Measurements from ENCODE around the gene IL5RA.

The IL5RA gene, protein sequence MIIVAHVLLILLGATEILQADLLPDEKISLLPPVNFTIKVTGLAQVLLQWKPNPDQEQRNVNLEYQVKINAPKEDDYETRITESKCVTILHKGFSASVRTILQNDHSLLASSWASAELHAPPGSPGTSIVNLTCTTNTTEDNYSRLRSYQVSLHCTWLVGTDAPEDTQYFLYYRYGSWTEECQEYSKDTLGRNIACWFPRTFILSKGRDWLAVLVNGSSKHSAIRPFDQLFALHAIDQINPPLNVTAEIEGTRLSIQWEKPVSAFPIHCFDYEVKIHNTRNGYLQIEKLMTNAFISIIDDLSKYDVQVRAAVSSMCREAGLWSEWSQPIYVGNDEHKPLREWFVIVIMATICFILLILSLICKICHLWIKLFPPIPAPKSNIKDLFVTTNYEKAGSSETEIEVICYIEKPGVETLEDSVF

DNA sequence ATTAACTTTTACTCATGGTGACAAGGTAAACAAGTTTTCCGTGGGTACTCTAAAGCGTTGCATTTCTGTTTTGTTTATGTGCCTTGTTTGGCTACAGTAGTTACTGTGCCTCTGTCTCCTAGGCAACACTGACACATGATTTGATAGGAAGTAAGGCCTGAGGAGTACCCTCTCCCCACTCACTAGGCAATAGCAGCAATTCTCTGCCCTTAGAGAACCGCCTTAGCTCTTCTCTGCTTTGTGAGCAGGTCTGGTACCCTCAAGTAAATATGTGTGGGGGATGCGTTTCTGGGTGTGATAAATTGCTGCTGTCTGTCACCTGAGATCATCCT lies at the start of gene IL5RA:
IL5RA (minus strand) TSS at position 76 of the 332 bp plus-strand sequence. CDS start 5,390 bp downstream, outside the sequence.
- no peak for DNase-seq

GRCh38 chr3:3157484-3157883 lies 47.3 kb upstream of the IL5RA start:
- no peak for DNase-seq

DNA sequence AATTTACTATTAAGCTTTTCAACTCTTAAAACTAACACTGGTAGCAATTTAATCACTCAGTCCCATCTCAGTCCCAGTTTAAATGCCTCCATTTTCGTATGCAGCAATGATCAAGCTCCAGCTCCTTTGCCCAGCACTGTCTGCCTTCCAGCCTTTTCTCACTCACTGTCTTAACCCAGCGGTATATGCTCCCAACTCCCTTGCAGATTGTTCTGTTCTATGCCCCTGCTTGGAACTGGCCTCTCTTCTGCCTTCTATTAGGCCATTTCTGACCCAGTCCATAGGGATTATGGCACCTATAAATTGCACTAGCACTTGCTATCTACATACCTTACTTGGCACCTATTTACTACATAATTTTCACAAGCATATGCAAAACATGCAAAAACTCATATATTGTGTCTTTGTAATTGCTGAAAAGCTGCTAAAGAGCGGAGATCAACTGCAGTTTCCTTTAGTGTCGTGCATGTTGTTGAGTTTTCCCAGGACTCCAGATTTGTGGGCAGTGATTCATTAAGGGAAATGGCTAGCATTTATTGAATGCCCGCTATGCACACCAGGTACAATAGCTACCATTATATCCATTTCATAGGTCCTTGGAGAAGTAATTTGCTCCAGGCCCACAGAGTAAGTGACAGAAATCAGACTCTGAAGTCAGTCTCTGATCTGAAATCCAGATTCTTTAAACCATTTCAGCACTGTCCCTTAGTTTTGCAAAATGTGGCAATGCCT lies 44.9 kb upstream of the IL5RA start:
- DNase-seq = no peak

- no peak for DNase-seq
These were observed 41.3 kb upstream of the IL5RA start for GRCh38 chr3:3151513-3151912.

DNA sequence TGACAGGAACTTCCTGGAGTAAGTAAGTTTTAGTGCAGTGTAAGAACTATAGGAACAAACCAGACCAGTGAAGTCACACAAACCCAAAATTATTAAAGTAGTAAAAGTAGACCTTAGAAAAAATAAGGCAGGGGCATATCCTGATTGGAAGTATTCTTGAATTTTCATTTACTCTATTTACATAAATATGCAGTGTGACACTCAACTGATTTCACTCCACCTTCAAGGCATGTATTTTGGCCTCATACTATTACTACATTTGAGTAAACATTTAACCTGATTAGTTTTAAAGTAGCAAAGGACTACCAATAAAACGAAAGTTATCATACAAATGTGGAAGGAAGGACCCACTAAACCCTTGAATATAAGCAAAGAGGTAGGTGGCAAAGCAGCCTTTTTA lies 39.4 kb upstream of the IL5RA start:
- no peak for DNase-seq

DNA sequence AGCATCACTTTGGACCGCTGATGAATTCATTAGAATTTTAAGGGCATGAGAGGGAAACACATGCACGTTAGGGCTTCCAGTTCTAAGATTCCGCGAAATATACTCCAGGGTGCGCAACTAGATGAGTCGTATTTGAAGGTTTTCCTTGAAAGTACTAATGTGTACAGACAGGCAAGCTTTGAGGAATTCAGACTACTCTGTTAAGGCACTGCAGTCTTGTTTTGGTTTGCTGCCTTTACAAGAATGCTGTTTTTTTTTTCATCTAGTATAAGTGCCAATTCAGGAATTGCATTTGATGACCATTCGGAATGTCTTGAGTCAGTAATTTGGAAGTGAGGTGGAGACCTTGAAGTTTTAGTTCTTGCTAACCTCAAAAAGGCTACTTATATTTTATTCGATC lies 35.7 kb upstream of the IL5RA start:
- no peak for DNase-seq

DNA sequence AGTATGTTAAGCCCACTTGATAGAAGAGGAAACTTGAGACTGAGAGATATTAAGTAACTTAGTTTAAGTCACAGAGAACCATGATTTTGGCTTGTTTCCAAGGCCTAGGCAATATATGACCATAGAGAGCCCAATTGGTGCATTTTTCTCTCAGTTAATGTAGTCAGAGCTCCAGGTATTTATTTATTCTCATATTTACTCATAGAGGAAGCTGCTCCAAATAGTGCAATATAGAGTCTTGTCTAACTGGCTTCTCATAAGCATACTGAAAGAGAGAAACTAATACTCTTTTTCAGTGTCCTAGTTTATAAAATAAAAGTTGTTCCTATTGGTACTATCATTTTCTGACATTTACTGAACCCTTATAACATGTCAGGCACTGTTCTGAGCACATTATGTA lies 31.8 kb upstream of the IL5RA start:
- no peak for DNase-seq

DNA sequence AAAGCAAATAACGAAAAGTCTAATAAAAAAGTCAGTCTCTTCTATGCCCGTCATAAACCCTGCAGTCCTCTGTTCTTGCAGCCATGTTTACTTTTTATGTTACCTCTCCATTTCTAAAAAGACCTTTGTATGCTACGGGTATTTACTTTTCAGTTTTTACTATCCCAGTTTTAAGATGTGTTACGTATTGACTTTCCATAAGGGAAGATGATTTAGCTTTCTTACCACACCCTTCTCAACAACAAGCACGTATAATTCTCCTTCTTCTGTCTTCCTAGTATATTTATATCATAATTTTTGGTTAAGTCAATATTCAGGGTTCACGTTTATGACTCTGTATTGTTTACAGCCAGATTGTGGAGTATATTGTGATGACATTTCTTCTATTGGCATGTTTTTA lies 27.4 kb upstream of the IL5RA start:
- no peak for DNase-seq

- DNase-seq = no peak
These were observed 24.7 kb upstream of the IL5RA start for GRCh38 chr3:3134750-3135448.

GRCh38 chr3:3133500-3133899 lies 23.3 kb upstream of the IL5RA start:
- no peak for DNase-seq

DNA sequence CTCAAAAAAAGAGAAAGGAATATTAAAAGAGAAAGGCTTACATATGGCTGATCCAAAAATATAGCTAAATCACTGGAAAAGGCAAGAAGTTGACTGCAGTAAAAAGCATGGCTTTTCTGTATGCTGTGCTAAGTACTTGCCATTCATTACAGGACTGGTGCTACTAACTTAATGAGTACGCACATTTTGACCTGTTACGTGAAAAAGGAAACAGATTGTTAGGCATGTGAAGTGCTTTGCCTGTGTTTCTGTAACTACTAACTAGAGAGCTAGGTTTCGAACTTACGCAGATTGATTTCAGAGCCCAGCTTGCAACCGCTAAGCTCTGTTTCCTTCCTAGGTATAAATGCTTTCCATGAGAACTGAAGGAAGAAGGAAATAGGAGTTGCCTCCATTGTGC lies 19.4 kb upstream of the IL5RA start:
- DNase-seq = no peak

GRCh38 chr3:3127432-3128010 lies 17.3 kb upstream of the IL5RA start:
- peak; percentile 70 for DNase-seq

DNA sequence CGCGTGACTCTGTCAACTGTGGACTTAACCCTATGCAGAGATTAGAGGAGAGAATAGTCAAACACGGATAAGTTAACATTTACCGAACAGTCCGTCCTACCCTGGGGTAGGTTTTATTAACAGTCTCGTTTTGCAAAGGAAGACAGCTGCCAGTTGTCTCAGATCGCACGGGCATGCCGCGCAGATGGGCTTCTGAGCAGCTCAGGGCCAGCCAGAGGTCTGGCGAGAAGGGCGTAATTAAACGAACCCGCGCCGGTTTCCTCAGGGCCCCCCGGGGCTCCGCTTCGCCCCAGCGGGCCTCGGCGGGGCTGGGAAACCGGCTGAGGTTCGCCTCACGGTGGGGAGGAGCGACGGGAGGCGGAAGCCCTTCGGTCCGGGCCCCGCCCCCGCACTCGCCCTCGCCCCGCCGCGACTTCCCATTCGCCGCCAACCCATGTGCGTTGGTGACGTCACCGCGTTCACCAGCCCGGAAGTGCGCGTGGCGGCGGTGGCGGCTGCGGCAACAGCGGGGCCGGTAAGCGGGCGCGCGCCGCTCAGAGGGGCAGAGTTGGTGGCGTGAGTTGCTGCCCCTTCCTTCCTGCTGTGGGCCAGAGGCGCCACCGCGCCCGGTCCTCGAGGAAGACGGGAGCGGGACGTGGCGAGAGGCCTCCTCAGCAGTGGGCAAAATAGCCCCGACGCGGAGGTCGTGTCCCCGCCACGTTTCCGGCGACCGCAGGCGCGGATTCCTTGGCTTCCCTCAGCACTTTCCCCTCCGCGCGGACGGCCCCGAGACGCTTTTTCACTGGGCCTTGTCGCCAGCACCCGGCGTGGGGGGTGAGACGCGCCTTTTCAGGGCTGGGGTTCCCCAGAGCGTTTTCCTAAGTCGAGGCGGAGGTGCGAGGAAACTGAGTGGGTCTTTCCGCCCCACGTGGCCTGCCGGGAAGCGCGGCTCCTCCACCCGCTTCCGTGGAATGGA lies 16.6 kb upstream of the IL5RA start, which contains the start of gene TRNT1:
TRNT1 (plus strand) TSS at position 464 of the 955 bp plus-strand sequence. CDS start 2,101 bp downstream, outside the sequence.
- peak; percentile 98 for DNase-seq

GRCh38 chr3:3125977-3126376 lies 15.8 kb upstream of the IL5RA start:
- DNase-seq = no peak

DNA sequence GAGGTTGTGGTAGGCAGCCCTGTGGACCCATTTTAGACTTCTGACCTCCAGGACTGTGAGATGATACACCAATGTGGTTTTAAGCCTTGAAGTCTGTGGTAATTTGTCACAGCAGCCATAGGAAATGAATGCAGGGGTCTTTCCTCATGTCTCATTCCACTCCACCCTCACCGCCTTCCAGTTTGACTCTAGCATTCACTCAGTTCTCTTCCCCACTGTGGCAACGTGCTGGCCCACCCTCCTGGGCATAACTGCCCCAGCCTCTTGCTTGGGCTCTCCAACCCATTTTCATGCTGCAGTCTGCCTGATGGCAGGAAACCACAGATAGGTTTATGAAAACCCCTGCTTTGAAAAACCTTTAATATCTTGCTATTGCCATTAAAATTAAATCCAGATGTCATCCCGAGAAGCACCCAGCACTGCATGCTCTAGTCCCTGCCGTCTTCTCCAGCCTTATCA lies 9.2 kb upstream of the IL5RA start:
- DNase-seq = no peak

- DNase-seq = no peak
These were observed 7.5 kb upstream of the IL5RA start for GRCh38 chr3:3117651-3118050.

DNA sequence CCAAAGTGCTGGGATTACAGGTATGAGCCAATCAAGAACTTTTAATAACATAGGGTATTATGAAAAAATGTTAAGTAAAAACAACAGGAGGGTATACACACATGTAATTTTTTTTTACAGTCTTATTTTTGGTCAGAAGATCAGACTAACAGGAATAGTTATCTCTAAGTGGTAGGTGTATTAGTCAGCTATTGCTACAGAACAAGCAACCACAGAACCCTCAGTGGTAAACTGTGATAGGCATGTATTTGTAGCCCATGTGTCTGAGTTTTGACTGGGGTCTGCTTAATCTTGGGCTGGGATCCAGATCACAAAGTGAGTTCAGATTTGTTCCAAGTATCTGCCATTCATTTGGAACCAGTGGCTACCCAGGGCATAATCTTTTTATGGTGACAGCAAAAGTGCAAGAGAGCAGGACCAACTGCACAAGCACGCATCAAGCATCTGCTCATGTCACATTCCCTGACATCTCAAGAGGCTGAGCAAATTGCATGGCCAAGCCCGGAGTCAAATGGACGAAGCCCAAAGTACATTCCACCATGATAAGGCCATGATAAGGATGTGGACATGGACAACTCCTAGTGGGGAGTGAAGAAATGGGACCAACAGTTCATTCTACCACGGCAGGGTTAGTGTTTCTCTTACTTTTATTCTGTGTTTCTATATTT lies 3.0 kb upstream of the IL5RA start:
- DNase-seq = no peak

- no peak for DNase-seq
These were observed 681 bp upstream of the IL5RA start for GRCh38 chr3:3110749-3111361.

DNA sequence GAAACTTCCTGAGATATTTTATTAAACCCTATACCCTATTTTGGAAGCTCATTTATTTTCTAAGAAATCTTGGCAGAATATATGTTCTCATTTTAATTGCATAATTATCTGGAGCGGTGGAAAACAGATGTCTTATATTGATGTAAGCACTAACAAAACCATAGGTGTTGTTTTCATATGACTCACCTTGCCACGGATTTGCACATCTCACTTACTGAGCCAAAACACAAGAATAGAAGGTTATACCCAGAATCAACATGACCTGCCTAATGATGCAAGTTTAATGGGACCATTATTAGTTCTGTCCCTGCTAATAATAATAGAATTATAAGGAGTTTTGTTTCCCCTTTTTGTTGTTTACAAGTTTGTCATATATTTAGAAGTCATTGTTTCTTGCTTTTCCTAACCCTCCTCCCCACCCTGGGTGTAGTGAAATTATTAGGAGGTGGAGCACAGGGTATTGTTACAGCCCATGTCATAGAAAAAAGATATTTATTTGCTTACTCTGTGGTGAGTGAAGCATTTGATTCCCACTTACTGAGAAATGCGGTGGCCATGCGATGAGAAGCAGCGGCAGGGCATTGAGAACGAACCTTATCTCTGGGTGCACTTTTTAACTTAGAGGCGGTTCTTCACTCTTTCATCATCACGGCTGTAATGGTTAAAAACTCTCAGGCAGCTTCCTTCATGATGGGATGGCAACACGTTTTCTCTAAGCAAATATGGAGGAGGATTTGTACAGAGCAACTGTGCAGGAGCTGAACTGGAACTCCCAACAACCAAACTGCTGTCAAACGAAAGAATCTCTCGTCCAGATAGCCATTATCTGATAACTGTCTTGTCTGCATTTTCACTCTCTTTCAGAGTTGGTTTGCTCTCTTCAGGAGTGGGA lies 521 bp downstream of the IL5RA start:
- no peak for DNase-seq

GRCh38 chr3:3107858-3108257 lies 2.3 kb downstream of the IL5RA start:
- DNase-seq = no peak
